PFSK-1 (cell line): ENCODE results near the gene GRID1.

Experiments used
- FOXP2 ChIP-seq: optimal IDR thresholded peaks from 2 replicates; pipeline ENCODE3; 2011; ENCODE audit warnings: borderline replicate concordance, control low read depth, inconsistent platforms; ENCODE audit not compliant: insufficient read depth; ENCODE audit errors: extremely low read length, extremely low read depth
- POLR2AphosphoS5 ChIP-seq: IDR thresholded peaks from 2 replicates; pipeline ENCODE4 v1.6.1; 2012; ENCODE audit warnings: low read depth, mild to moderate bottlenecking, control low read depth, low read length, moderate library complexity
- REST ChIP-seq, 2 experiments: IDR thresholded peaks; 2 replicates each; pipeline versions ENCODE4 v1.6.1 to v1.8.0; 2011 to 2012; ENCODE audit warnings: low read depth in 2 of 2, low read length in 2 of 2, control low read depth in 1 of 2, inconsistent platforms in 1 of 2, mild to moderate bottlenecking in 1 of 2, moderate library complexity in 1 of 2; ENCODE audit not compliant: insufficient read depth in 1 of 2
- SIN3A ChIP-seq: IDR thresholded peaks from 2 replicates; pipeline ENCODE4 v1.6.1; 2012; ENCODE audit warnings: mild to moderate bottlenecking, low read length, moderate library complexity, borderline replicate concordance; ENCODE audit not compliant: insufficient read depth
- TAF1 ChIP-seq: IDR thresholded peaks from 2 replicates; pipeline ENCODE4 v1.6.1; 2012; ENCODE audit warnings: low read length, control low read depth, borderline replicate concordance; ENCODE audit not compliant: insufficient read depth

The GRID1 gene

GRCh38 chr10:86079088-86079487, 287.5 kb downstream of the GRID1 start:
- TF ChIP-seq FOXP2 (no peak), SIN3A (no peak), TAF1 (no peak), REST (IDR thresholded peaks at IDR 0.05; ENCODE audit: insufficient read depth in 1 of 2, low read depth in 2 of 2, low read length in 2 of 2) (no peak), POLR2AphosphoS5 (no peak)

- no peak for TF ChIP-seq REST (IDR thresholded peaks at IDR 0.05; ENCODE audit: insufficient read depth in 1 of 2, low read depth in 2 of 2, low read length in 2 of 2)
- TF ChIP-seq FOXP2: no peak
- no peak for TF ChIP-seq POLR2AphosphoS5
- TF ChIP-seq SIN3A: no peak
- TF ChIP-seq TAF1: no peak
Observed at GRCh38 chr10:86078639-86079035, 288.0 kb downstream of the GRID1 start.

- no peak for TF ChIP-seq SIN3A
- TF ChIP-seq TAF1: no peak
- no peak for TF ChIP-seq POLR2AphosphoS5
- TF ChIP-seq REST (IDR thresholded peaks at IDR 0.05; ENCODE audit: insufficient read depth in 1 of 2, low read depth in 2 of 2, low read length in 2 of 2): no peak
Observed at GRCh38 chr10:86077871-86078638, 288.5 kb downstream of the GRID1 start.

- TF ChIP-seq FOXP2: no peak
- TF ChIP-seq POLR2AphosphoS5: no peak
- no peak for TF ChIP-seq TAF1
- TF ChIP-seq REST (IDR thresholded peaks at IDR 0.05; ENCODE audit: insufficient read depth in 1 of 2, low read depth in 2 of 2, low read length in 2 of 2): no peak
- no peak for TF ChIP-seq SIN3A
Observed at GRCh38 chr10:86077271-86077670, 289.3 kb downstream of the GRID1 start.

GRCh38 chr10:86075512-86075911, 291.1 kb downstream of the GRID1 start:
- no peak for TF ChIP-seq POLR2AphosphoS5
- TF ChIP-seq SIN3A: no peak
- TF ChIP-seq REST (IDR thresholded peaks at IDR 0.05; ENCODE audit: insufficient read depth in 1 of 2, low read depth in 2 of 2, low read length in 2 of 2): no peak
- no peak for TF ChIP-seq TAF1
- no peak for TF ChIP-seq FOXP2
